Measurements from ENCODE around the gene RUFY2. TPM values are rescaled to one million over a fixed set of nuclear protein-coding genes. Genes with fewer than 3 reads are reported as not detected.

RUFY2 gene
- polyA plus RNA-seq, 3 donors, result 23.8 to 35.9 (median 30.5) TPM

- DNase-seq (ENCODE audit: extremely low read depth in 1 of 11, low read depth in 9 of 11, low spot score in 4 of 11), result no peak
These were observed 110.0 kb downstream of the RUFY2 start for GRCh38 chr10:68296843-68297663.

Other genes with a start within 250 kb of the RUFY2 start
- 1 to 10 TPM; 1.2 to 2.0 (median 1.8) TPM for gene ATOH7, start 175.2 kb downstream of the RUFY2 start, polyA plus RNA-seq (ENCODE audit: insufficient read length in 3 of 3)
- 100 to 1,000 TPM; 348 to 405 (median 386) TPM for gene HNRNPH3, start 75.2 kb downstream of the RUFY2 start, polyA plus RNA-seq (ENCODE audit: insufficient read length in 3 of 3)
- gene PBLD, start 74.3 kb downstream of the RUFY2 start, polyA plus RNA-seq (ENCODE audit: insufficient read length in 3 of 3), result 100 to 1,000 TPM in 1 of 3 donors, 10 to 100 TPM in 2; 67.5 to 105 (median 93.0) TPM
- 10 to 100 TPM; 11.3 to 12.4 (median 11.7) TPM for gene DNA2, start 64.7 kb upstream of the RUFY2 start, polyA plus RNA-seq (ENCODE audit: insufficient read length in 3 of 3)
- gene SLC25A16, start 120.2 kb upstream of the RUFY2 start, polyA plus RNA-seq (ENCODE audit: insufficient read length in 3 of 3), result 10 to 100 TPM; 17.9 to 21.1 (median 19.7) TPM
- gene TET1, start 153.1 kb upstream of the RUFY2 start, polyA plus RNA-seq (ENCODE audit: insufficient read length in 3 of 3), result 10 to 100 TPM; 11.0 to 11.6 (median 11.1) TPM

All from renal cortex interstitium (tissue), 11 donors.